ENCODE results near the gene DTNB. TPM values are rescaled to one million over a fixed set of nuclear protein-coding genes. Genes with fewer than 3 reads are reported as not detected.

Gene DTNB
- total RNA-seq, 1 donor from 2014 or later, result 28.9 TPM

- Mint-ChIP-seq H3K36me3 (ENCODE audit: low read depth) (peaks cover 19% of the 10 kb centered on the region), H3K4me1 (peaks cover 30% of the 10 kb centered on the region), H3K4me3 (peak overlapping the region; percentile 75), H3K27me3 (no peaks in the 10 kb centered on the region), H3K27ac (peak overlapping the region; percentile 74), H3K9me3 (no peaks in the 10 kb centered on the region)
- ChIA-PET CTCF (no interaction called here), POLR2A (interaction anchor here (0.7 to 5.8 kb wide), 7 partner anchors 12 to 54 kb away, joined by 3 to 20 read pairs (median 5); no protein-coding TSS in a partner anchor)
- TF ChIP-seq CTCF (IDR thresholded peaks at IDR 0.05), result no peak
- ATAC-seq (ENCODE audit: low read depth) (no peak), DNase-seq (no peak)
- intact Hi-C loops (cut with micrococcal nuclease), result loop anchor here (1.0 kb wide), 1 partner anchor 11 kb away; no protein-coding TSS in a partner anchor
These were observed 285.4 kb downstream of the DTNB start for GRCh38 chr2:25387876-25388449.

GRCh38 chr2:25386971-25387875, 286.2 kb downstream of the DTNB start:
- CTCF ChIA-PET, result no interaction called here
- no peak for DNase-seq
- intact Hi-C loops (cut with micrococcal nuclease), result no loop called here
- no peak for ATAC-seq (ENCODE audit: low read depth)
- TF ChIP-seq CTCF (IDR thresholded peaks at IDR 0.05), result no peak
- peaks cover 30% of the 10 kb centered on the region for H3K4me1 Mint-ChIP-seq
- peak overlapping the region; percentile 52 for H3K4me3 Mint-ChIP-seq
- no peaks in the 10 kb centered on the region for H3K9me3 Mint-ChIP-seq
- POLR2A ChIA-PET, result interaction anchor here (1.1 to 5.8 kb wide), 8 partner anchors 11 to 53 kb away, joined by 3 to 20 read pairs (median 5); no protein-coding TSS in a partner anchor
- peaks cover 19% of the 10 kb centered on the region for H3K36me3 Mint-ChIP-seq (ENCODE audit: low read depth)
- no peak overlapping the region for H3K27ac Mint-ChIP-seq
- no peaks in the 10 kb centered on the region for H3K27me3 Mint-ChIP-seq

GRCh38 chr2:25385910-25386309, 287.5 kb downstream of the DTNB start:
- Mint-ChIP-seq H3K27me3 (no peaks in the 10 kb centered on the region), H3K4me1 (peaks cover 27% of the 10 kb centered on the region), H3K4me3 (no peak overlapping the region), H3K9me3 (no peaks in the 10 kb centered on the region), H3K27ac (no peak overlapping the region), H3K36me3 (ENCODE audit: low read depth) (peaks cover 19% of the 10 kb centered on the region)
- ChIA-PET POLR2A (interaction anchor here (0.6 to 5.8 kb wide), 5 partner anchors 10 to 67 kb away, joined by 3 to 20 read pairs (median 6); no protein-coding TSS in a partner anchor), CTCF (interaction anchor here (1.4 kb wide), 1 partner anchor 9 kb away, joined by 5 read pairs; no protein-coding TSS in a partner anchor)
- intact Hi-C loops (cut with micrococcal nuclease), result no loop called here
- DNase-seq (no peak), ATAC-seq (ENCODE audit: low read depth) (no peak)
- TF ChIP-seq CTCF (IDR thresholded peaks at IDR 0.05), result no peak

GRCh38 chr2:25383806-25384205, 289.6 kb downstream of the DTNB start:
- no peak for TF ChIP-seq CTCF (IDR thresholded peaks at IDR 0.05)
- POLR2A ChIA-PET, result interaction anchor here (1.0 to 2.8 kb wide), 2 partner anchors 19 to 35 kb away, joined by 3 to 9 read pairs; no protein-coding TSS in a partner anchor
- no peak overlapping the region for H3K27ac Mint-ChIP-seq
- ATAC-seq (ENCODE audit: low read depth), result no peak
- intact Hi-C loops (cut with micrococcal nuclease), result no loop called here
- no peaks in the 10 kb centered on the region for H3K27me3 Mint-ChIP-seq
- no peak for DNase-seq
- H3K4me1 Mint-ChIP-seq, result peaks cover 29% of the 10 kb centered on the region
- H3K9me3 Mint-ChIP-seq, result no peaks in the 10 kb centered on the region
- H3K36me3 Mint-ChIP-seq (ENCODE audit: low read depth), result peaks cover 16% of the 10 kb centered on the region
- H3K4me3 Mint-ChIP-seq, result no peak overlapping the region
- CTCF ChIA-PET, result interaction anchor here (1.4 kb wide), 1 partner anchor 36 kb away, joined by 3 read pairs; no protein-coding TSS in a partner anchor

GRCh38 chr2:25381502-25381901, 291.9 kb downstream of the DTNB start:
- H3K36me3 Mint-ChIP-seq (ENCODE audit: low read depth), result peaks cover 7% of the 10 kb centered on the region
- CTCF ChIA-PET, result no interaction called here
- ATAC-seq (ENCODE audit: low read depth) (no peak), DNase-seq (no peak)
- H3K27ac Mint-ChIP-seq, result no peak overlapping the region
- H3K27me3 Mint-ChIP-seq, result no peaks in the 10 kb centered on the region
- H3K9me3 Mint-ChIP-seq, result no peaks in the 10 kb centered on the region
- intact Hi-C loops (cut with micrococcal nuclease), result no loop called here
- no peak for TF ChIP-seq CTCF (IDR thresholded peaks at IDR 0.05)
- POLR2A ChIA-PET, result interaction anchor here (1.2 to 2.4 kb wide), 2 partner anchors 20 to 38 kb away, joined by 9 read pairs; no protein-coding TSS in a partner anchor
- H3K4me1 Mint-ChIP-seq, result peaks cover 29% of the 10 kb centered on the region
- no peak overlapping the region for H3K4me3 Mint-ChIP-seq

Data from activated B cell treated with CpG ODN at 0.5 μM for 24 hours (primary cell).